Activated CD4-positive, alpha-beta T cell treated with anti-CD3 and anti-CD28 coated beads for 36 hours (primary cell): ENCODE data around the gene SEC22A. TPM values are rescaled to one million over a fixed set of nuclear protein-coding genes. Genes with fewer than 3 reads are reported as not detected.
"Not testable (repeated sequence)": the region's sequence is repeated elsewhere in the genome, so short reads cannot be mapped to it uniquely, and the experiment has no call there.

Experiments used
- ATAC-seq: fragments of 200-7000 bp; cut with Tn5 transposase; one replicate; pipeline ENCODE4 v1.10.0; 2021; ENCODE audit warnings: mild to moderate bottlenecking, moderate library complexity
- CTCF ChIA-PET: fragments of 350-600 bp; sonication (Branson Sonifier 250); formaldehyde crosslinking; loops from one replicate; lab custom pipeline; 2021; ENCODE audit warnings: antibody characterized with exemption; lab: Charles Lee
- POLR2A ChIA-PET: fragments of 350-600 bp; sonication (Branson Sonifier 250); formaldehyde crosslinking; loops from one replicate; lab custom pipeline; 2021; ENCODE audit warnings: antibody characterized with exemption, inconsistent platforms; lab: Charles Lee
- DNase-seq: peaks from one replicate; pipeline ENCODE4 v3.0.0-alpha.2; 2020
- H3K27ac Mint-ChIP-seq: one replicate; pipeline ENCODE4 v1.8.0; 2021; ENCODE audit warnings: mixed read lengths
- H3K27me3 Mint-ChIP-seq: one replicate; pipeline ENCODE4 v1.8.0; 2021; ENCODE audit warnings: mixed read lengths
- H3K36me3 Mint-ChIP-seq: one replicate; pipeline ENCODE4 v1.8.0; 2021; ENCODE audit warnings: low read depth, mixed read lengths
- H3K4me1 Mint-ChIP-seq: one replicate; pipeline ENCODE4 v1.8.0; 2021; ENCODE audit warnings: mixed read lengths
- H3K4me3 Mint-ChIP-seq: one replicate; pipeline ENCODE4 v1.8.0; 2021; ENCODE audit warnings: mild to moderate bottlenecking, moderate library complexity, mixed read lengths
- H3K9me3 Mint-ChIP-seq: one replicate; pipeline ENCODE4 v1.8.0; 2021; ENCODE audit warnings: low read depth, mixed read lengths
- intact Hi-C, 2 experiments: fragments of 100-400 bp; cut with DNase I in 1 of 2; cut with micrococcal nuclease in 1 of 2; formaldehyde crosslinking; loops; one replicate each; pipeline versions ENCODE4 v1.14.2 to v1.15.1; 2022 to 2024; cut with DNase I, micrococcal nuclease
- total RNA-seq, 2 experiments: library from RNA; stranded (reverse); gene quantifications; one replicate each; pipeline ENCODE4 v1.2.3, GENCODE V29; 2021

The SEC22A gene
- total RNA-seq, 2 experiments from 2014 or later, result 13.2 to 16.3 TPM

- POLR2A ChIA-PET, DNase-seq, H3K4me3 Mint-ChIP-seq, H3K9me3 Mint-ChIP-seq, H3K27ac Mint-ChIP-seq, H3K27me3 Mint-ChIP-seq, CTCF ChIA-PET, intact Hi-C loops, ATAC-seq: not testable (repeated sequence)
- Mint-ChIP-seq H3K4me1 (peaks cover 11% of the 10 kb centered on the region), H3K36me3 (peaks cover 47% of the 10 kb centered on the region)
Observed at GRCh38 chr3:123239186-123239585, 37.4 kb downstream of the SEC22A start.

GRCh38 chr3:123239756-123240155, 38.0 kb downstream of the SEC22A start:
- peaks cover 14% of the 10 kb centered on the region for H3K4me1 Mint-ChIP-seq
- DNase-seq, result no peak
- no peak overlapping the region for H3K27ac Mint-ChIP-seq
- peaks cover 4% of the 10 kb centered on the region for H3K9me3 Mint-ChIP-seq
- no peak overlapping the region for H3K4me3 Mint-ChIP-seq
- no peak for ATAC-seq
- POLR2A ChIA-PET, result no interaction called here
- CTCF ChIA-PET, result no interaction called here
- peaks cover 47% of the 10 kb centered on the region for H3K36me3 Mint-ChIP-seq
- intact Hi-C loops, result no loop called here
- H3K27me3 Mint-ChIP-seq, result no peaks in the 10 kb centered on the region

- H3K27me3 Mint-ChIP-seq, result no peaks in the 10 kb centered on the region
- intact Hi-C loops, result no loop called here
- no peak for ATAC-seq
- H3K4me1 Mint-ChIP-seq, result peaks cover 14% of the 10 kb centered on the region
- no peak overlapping the region for H3K27ac Mint-ChIP-seq
- H3K4me3 Mint-ChIP-seq, result no peak overlapping the region
- CTCF ChIA-PET, result interaction anchor here (0.6 kb wide), 1 partner anchor 309 kb away, joined by 3 read pairs; no protein-coding TSS in a partner anchor
- POLR2A ChIA-PET, result no interaction called here
- peaks cover 4% of the 10 kb centered on the region for H3K9me3 Mint-ChIP-seq
- H3K36me3 Mint-ChIP-seq, result peaks cover 45% of the 10 kb centered on the region
- DNase-seq, result peak; percentile 20
Observed at GRCh38 chr3:123244128-123244527, 42.4 kb downstream of the SEC22A start.

GRCh38 chr3:123246866-123247265, 45.1 kb downstream of the SEC22A start:
- POLR2A ChIA-PET, result interaction anchor here (0.6 kb wide), 1 partner anchor 143 kb away, joined by 3 read pairs; no protein-coding TSS in a partner anchor
- CTCF ChIA-PET, result interaction anchor here (0.6 kb wide), 1 partner anchor 125 kb away, joined by 3 read pairs; no protein-coding TSS in a partner anchor
- peaks cover 38% of the 10 kb centered on the region for H3K36me3 Mint-ChIP-seq
- H3K27me3 Mint-ChIP-seq, result no peaks in the 10 kb centered on the region
- peaks cover 14% of the 10 kb centered on the region for H3K4me1 Mint-ChIP-seq
- DNase-seq, result no peak
- no peak for ATAC-seq
- no peak overlapping the region for H3K4me3 Mint-ChIP-seq
- intact Hi-C loops, result no loop called here
- H3K27ac Mint-ChIP-seq, result no peak overlapping the region
- no peaks in the 10 kb centered on the region for H3K9me3 Mint-ChIP-seq

- DNase-seq (no peak), ATAC-seq (peak; percentile 26)
- peaks cover 12% of the 10 kb centered on the region for H3K36me3 Mint-ChIP-seq
- no peaks in the 10 kb centered on the region for H3K27me3 Mint-ChIP-seq
- H3K4me3 Mint-ChIP-seq, result no peak overlapping the region
- H3K27ac Mint-ChIP-seq, result no peak overlapping the region
- no peaks in the 10 kb centered on the region for H3K4me1 Mint-ChIP-seq
- ChIA-PET CTCF (interaction anchor here (1.2 kb wide), 1 partner anchor 11 kb away, joined by 3 read pairs; no protein-coding TSS in a partner anchor), POLR2A (no interaction called here)
- H3K9me3 Mint-ChIP-seq, result no peaks in the 10 kb centered on the region
- intact Hi-C loops, result loop anchor here in 1 of 2 experiments (5.0 kb wide), 1 partner anchor 314 kb away; no protein-coding TSS in a partner anchor
Observed at GRCh38 chr3:123256256-123256655, 54.5 kb downstream of the SEC22A start.

GRCh38 chr3:123258359-123258758, 56.6 kb downstream of the SEC22A start:
- CTCF ChIA-PET, result interaction anchor here (0.7 kb wide), 1 partner anchor 120 kb away, joined by 3 read pairs; no protein-coding TSS in a partner anchor

GRCh38 chr3:123258811-123259420, 57.2 kb downstream of the SEC22A start:
- H3K9me3 Mint-ChIP-seq, result no peaks in the 10 kb centered on the region
- ATAC-seq (peak; percentile 61), DNase-seq (no peak)
- H3K4me1 Mint-ChIP-seq, result no peaks in the 10 kb centered on the region
- H3K27ac Mint-ChIP-seq, result no peak overlapping the region
- POLR2A ChIA-PET, result no interaction called here
- H3K36me3 Mint-ChIP-seq, result peaks cover 12% of the 10 kb centered on the region
- H3K4me3 Mint-ChIP-seq, result no peak overlapping the region
- intact Hi-C loops, result loop anchor here (2.0 to 5.0 kb wide), 2 partner anchors 316 to 317 kb away; no protein-coding TSS in a partner anchor
- no peaks in the 10 kb centered on the region for H3K27me3 Mint-ChIP-seq
- CTCF ChIA-PET, result interaction anchor here (0.5 to 0.7 kb wide), 2 partner anchors 121 to 443 kb away, joined by 3 read pairs; no protein-coding TSS in a partner anchor

More at GRCh38 chr3:123258359-123258758, 56.6 kb downstream of the SEC22A start:
- H3K36me3 Mint-ChIP-seq, result peaks cover 10% of the 10 kb centered on the region
- POLR2A ChIA-PET, result no interaction called here
- no peaks in the 10 kb centered on the region for H3K4me1 Mint-ChIP-seq
- no peak overlapping the region for H3K27ac Mint-ChIP-seq
- intact Hi-C loops, result loop anchor here (2.0 to 5.0 kb wide), 2 partner anchors 316 kb away; no protein-coding TSS in a partner anchor
- ATAC-seq (no peak), DNase-seq (no peak)
- H3K27me3 Mint-ChIP-seq, result no peaks in the 10 kb centered on the region
- H3K9me3 Mint-ChIP-seq, result no peaks in the 10 kb centered on the region
- H3K4me3 Mint-ChIP-seq, result no peak overlapping the region

GRCh38 chr3:123261666-123262065, 59.9 kb downstream of the SEC22A start:
- Mint-ChIP-seq H3K9me3 (no peaks in the 10 kb centered on the region), H3K4me3 (no peak overlapping the region), H3K4me1 (no peaks in the 10 kb centered on the region), H3K36me3 (peaks cover 28% of the 10 kb centered on the region), H3K27me3 (no peaks in the 10 kb centered on the region), H3K27ac (no peak overlapping the region)
- DNase-seq, result no peak
- POLR2A ChIA-PET, result no interaction called here
- ATAC-seq, result no peak
- CTCF ChIA-PET, result interaction anchor here (0.6 to 0.9 kb wide), 2 partner anchors 10 to 171 kb away, joined by 3 read pairs; no protein-coding TSS in a partner anchor
- intact Hi-C loops, result no loop called here

GRCh38 chr3:123262226-123262625, 60.5 kb downstream of the SEC22A start:
- no peak overlapping the region for H3K4me3 Mint-ChIP-seq
- intact Hi-C loops, result no loop called here
- CTCF ChIA-PET, result interaction anchor here (0.7 kb wide), 1 partner anchor 26 kb away, joined by 5 read pairs; no protein-coding TSS in a partner anchor
- no peak overlapping the region for H3K27ac Mint-ChIP-seq
- no peaks in the 10 kb centered on the region for H3K9me3 Mint-ChIP-seq
- H3K36me3 Mint-ChIP-seq, result peaks cover 31% of the 10 kb centered on the region
- no peak for ATAC-seq
- POLR2A ChIA-PET, result no interaction called here
- H3K27me3 Mint-ChIP-seq, result no peaks in the 10 kb centered on the region
- no peak for DNase-seq
- no peaks in the 10 kb centered on the region for H3K4me1 Mint-ChIP-seq

GRCh38 chr3:123262868-123263267, 61.1 kb downstream of the SEC22A start:
- no peaks in the 10 kb centered on the region for H3K27me3 Mint-ChIP-seq
- CTCF ChIA-PET, result interaction anchor here (0.7 kb wide), 1 partner anchor 25 kb away, joined by 5 read pairs; no protein-coding TSS in a partner anchor
- intact Hi-C loops, result no loop called here
- no peak overlapping the region for H3K27ac Mint-ChIP-seq
- H3K36me3 Mint-ChIP-seq, result peaks cover 33% of the 10 kb centered on the region
- DNase-seq (no peak), ATAC-seq (no peak)
- no peaks in the 10 kb centered on the region for H3K9me3 Mint-ChIP-seq
- H3K4me3 Mint-ChIP-seq, result no peak overlapping the region
- POLR2A ChIA-PET, result no interaction called here
- no peaks in the 10 kb centered on the region for H3K4me1 Mint-ChIP-seq

- DNase-seq (no peak), ATAC-seq (no peak)
- intact Hi-C loops, result no loop called here
- no peak overlapping the region for H3K4me3 Mint-ChIP-seq
- POLR2A ChIA-PET, result interaction anchor here (0.6 kb wide), 1 partner anchor 163 kb away, joined by 3 read pairs; no protein-coding TSS in a partner anchor
- no peaks in the 10 kb centered on the region for H3K4me1 Mint-ChIP-seq
- no peaks in the 10 kb centered on the region for H3K9me3 Mint-ChIP-seq
- H3K36me3 Mint-ChIP-seq, result peaks cover 38% of the 10 kb centered on the region
- no peak overlapping the region for H3K27ac Mint-ChIP-seq
- CTCF ChIA-PET, result interaction anchor here (0.7 kb wide), 1 partner anchor 12 kb away, joined by 5 read pairs; no protein-coding TSS in a partner anchor
- no peaks in the 10 kb centered on the region for H3K27me3 Mint-ChIP-seq
Observed at GRCh38 chr3:123263941-123264340, 62.2 kb downstream of the SEC22A start.
